HepG2 (cell line): ENCODE data around the gene OSBPL10. TPM values are rescaled to one million over a fixed set of nuclear protein-coding genes. Genes with fewer than 3 reads are reported as not detected.

Experiments
- ATAC-seq: fragments of 200-7000 bp; cut with Tn5 transposase; 3 replicates; pipeline ENCODE4 v1.9.1; 2020; ENCODE audit warnings: mild to moderate bottlenecking, moderate library complexity
- BruUV-seq: library from RNA; stranded (reverse); fragments of 400-500 nt; replicated peaks from 2 replicates; lab custom pipeline; 2021; lab: Mats Ljungman, UMichigan
- CTCF ChIA-PET: fragments of 300-600 bp; formaldehyde crosslinking; extraction: SDS; loops from one replicate; lab custom pipeline; 2021; ENCODE audit warnings: low total read pairs, inconsistent platforms, low intra/inter-chr PET ratio; lab: Yijun Ruan, JAX
- POLR2A ChIA-PET: fragments of 350-600 bp; sonication (Branson Sonifier 250); formaldehyde crosslinking; loops from one replicate; lab custom pipeline; 2020; ENCODE audit warnings: antibody characterized with exemption, inconsistent platforms; lab: Yijun Ruan, JAX
- DNase-seq: peaks from one replicate; pipeline ENCODE4 v3.0.0-alpha.2; 2015; ENCODE audit warnings: low spot score
- FAIRE-seq: peaks from 3 replicates; lab custom pipeline; 2011; peaks lifted over from hg19 to GRCh38; lab: Jason Lieb, UNC
- H2AFZ ChIP-seq: one replicate; pipeline ENCODE4 v1.6.1; 2011; ENCODE audit warnings: low read length, inconsistent platforms
- H3K27ac ChIP-seq: fragments of 300-600 bp; 3 replicates; pipeline ENCODE4 v1.8.0; 2011; ENCODE audit warnings: mixed run types, mild to moderate bottlenecking, mixed read lengths, low read length, inconsistent platforms; ENCODE audit not compliant: insufficient read depth; ENCODE audit errors: extremely low read length
- H3K27me3 ChIP-seq, 2 experiments: fragments of 200-600 bp in 1 of 2; 2 replicates in 1 of 2; 3 replicates in 1 of 2; pipeline versions ENCODE4 v1.6.0 to v1.8.0; 2011; ENCODE audit warnings: low read length in 2 of 2, mild to moderate bottlenecking in 2 of 2, moderate library complexity in 2 of 2, inconsistent platforms in 1 of 2; ENCODE audit not compliant: insufficient read depth in 2 of 2, control insufficient read depth in 1 of 2
- H3K36me3 ChIP-seq, 2 experiments: fragments of 200-600 bp in 1 of 2; replicated peaks in 1 of 2; 2 replicates in 1 of 2; 3 replicates in 1 of 2; pipeline versions ENCODE4 v1.5.1 to v1.8.0; 2011; ENCODE audit warnings: low read length in 2 of 2, inconsistent platforms in 1 of 2; ENCODE audit not compliant: insufficient read depth in 2 of 2, control insufficient read depth in 1 of 2
- H3K4me1 ChIP-seq: 2 replicates; pipeline ENCODE4 v1.5.1; 2012; ENCODE audit warnings: low read length, inconsistent platforms; ENCODE audit not compliant: insufficient read depth
- H3K4me2 ChIP-seq: 2 replicates; pipeline ENCODE4 v1.6.0; 2011; ENCODE audit warnings: low read depth, low read length, inconsistent platforms
- H3K4me3 ChIP-seq, 3 experiments: fragments of 200-600 bp in 1 of 3; sonication (generic), shearing (Covaris generic) in 1 of 3; replicated peaks in 1 of 3; 2 replicates each; pipeline ENCODE4 v1.5.1; 2011 to 2016; ENCODE audit warnings: low read length in 3 of 3, inconsistent platforms in 2 of 3, low read depth in 2 of 3, mild to moderate bottlenecking in 2 of 3, control low read depth in 1 of 3, mixed read lengths in 1 of 3; ENCODE audit not compliant: insufficient read depth in 1 of 3
- H3K79me2 ChIP-seq: one replicate; pipeline ENCODE4 v1.6.1; 2011; ENCODE audit warnings: low read length, inconsistent platforms; ENCODE audit not compliant: insufficient read depth
- H3K9ac ChIP-seq: 2 replicates; pipeline ENCODE4 v1.6.0; 2011; ENCODE audit warnings: mild to moderate bottlenecking, low read depth, low read length, inconsistent platforms; ENCODE audit not compliant: insufficient read depth
- H3K9me3 ChIP-seq: 2 replicates; pipeline ENCODE4 v1.5.1; 2012; ENCODE audit warnings: mild to moderate bottlenecking, low read length
- H4K20me1 ChIP-seq: 2 replicates; pipeline ENCODE4 v1.6.0; 2011; ENCODE audit warnings: inconsistent platforms, mild to moderate bottlenecking, low read length, moderate library complexity; ENCODE audit not compliant: insufficient read depth
- MXD3 ChIP-seq: IDR thresholded peaks from 2 replicates; pipeline ENCODE4 v1.6.1; 2016; ENCODE audit warnings: mild to moderate bottlenecking, missing biosample characterization, missing genetic modification reagents
- PHF21A ChIP-seq: sonication (generic); formaldehyde crosslinking; IDR thresholded peaks from 2 replicates; pipeline ENCODE4 v1.5.0; 2020; ENCODE audit warnings: mild to moderate bottlenecking, missing genetic modification reagents
- ZBTB7A ChIP-seq: sonication (generic); formaldehyde crosslinking; IDR thresholded peaks from 2 replicates; pipeline ENCODE4 v1.8.0; 2022; ENCODE audit warnings: mild to moderate bottlenecking, missing genetic modification reagents
- ZBTB8A ChIP-seq: sonication (generic); formaldehyde crosslinking; IDR thresholded peaks from 2 replicates; pipeline ENCODE4 v1.4.0; 2020; ENCODE audit warnings: mild to moderate bottlenecking, low read depth, missing genetic modification reagents, borderline replicate concordance
- ZC3H13 ChIP-seq: sonication (generic); formaldehyde crosslinking; IDR thresholded peaks from 2 replicates; pipeline ENCODE4 v1.8.1; 2023; ENCODE audit warnings: mild to moderate bottlenecking, missing genetic modification reagents, moderate library complexity
- ZFP36 ChIP-seq: fragments of 150-350 bp; IDR thresholded peaks from 2 replicates; pipeline ENCODE4 v1.6.1; 2018; ENCODE audit warnings: borderline replicate concordance, low read length, low read depth; ENCODE audit not compliant: partially characterized antibody
- ZNF160 ChIP-seq: sonication (generic); formaldehyde crosslinking; IDR thresholded peaks from 2 replicates; pipeline ENCODE4 v1.8.0; 2022; ENCODE audit warnings: mild to moderate bottlenecking, inconsistent platforms, missing genetic modification reagents
- ZNF430 ChIP-seq: sonication (generic); formaldehyde crosslinking; IDR thresholded peaks from 2 replicates; pipeline ENCODE4 v1.9.0; 2021; ENCODE audit warnings: mild to moderate bottlenecking, missing genetic modification reagents
- WGBS: methylation state at CpG from one replicate; pipeline ENCODE4 v1.1.6; 2017; ENCODE audit warnings: low lambda C conversion rate; 5-methylcytosine and 5-hydroxymethylcytosine counted together
- in situ Hi-C: cut with HindIII; loops from 2 replicates; pipeline ENCODE4 v1.10.0; 2017; ENCODE audit warnings: low pct_unique_long_range_greater_than_20kb; ENCODE audit not compliant: extremely low pct_ligation_motif_present
- intact Hi-C: fragments of 100-400 bp; cut with micrococcal nuclease; formaldehyde crosslinking; loops from one replicate; pipeline ENCODE4 v1.10.0; 2022; ENCODE audit not compliant: unreplicated experiment
- polyA plus RNA-seq, 8 experiments: library from polyadenylated mRNA; depleted of rRNA in 3 of 8; stranded (reverse) in 7 of 8; unstranded in 1 of 8; fragments of >200 nt; fragmentation: Illumina TruSeq in 4 of 8; extraction: Trizol in 4 of 8; gene quantifications; 2 replicates each; pipeline versions ENCODE4 v1.2.1 to v1.2.3, GENCODE V29; 2011 to 2016; ENCODE audit warnings: low read depth in 4 of 8, missing spikeins in 1 of 8, mixed read lengths in 1 of 8; ENCODE audit not compliant: insufficient read depth in 1 of 8
- total RNA-seq, 5 experiments: library from RNA; depleted of rRNA; stranded (reverse); fragments of >200 nt; fragmentation: Illumina TruSeq; extraction: Trizol; gene quantifications; 2 replicates each; pipeline ENCODE4 v1.2.3, GENCODE V29; 2016; ENCODE audit warnings: low read depth in 1 of 5
- TF ChIP-seq, protein P1 (sequence below): sonication (generic); formaldehyde crosslinking; IDR thresholded peaks from 2 replicates; pipeline ENCODE4 v1.5.1; 2020; ENCODE audit warnings: mild to moderate bottlenecking, missing genetic modification reagents, moderate library complexity

OSBPL10 gene
- total and polyA plus RNA-seq, 2 of the 13 experiments (the other 11 are each of a cell fraction or from before 2014, with no cell fraction given), result 10.3 to 28.6 TPM

DNA sequence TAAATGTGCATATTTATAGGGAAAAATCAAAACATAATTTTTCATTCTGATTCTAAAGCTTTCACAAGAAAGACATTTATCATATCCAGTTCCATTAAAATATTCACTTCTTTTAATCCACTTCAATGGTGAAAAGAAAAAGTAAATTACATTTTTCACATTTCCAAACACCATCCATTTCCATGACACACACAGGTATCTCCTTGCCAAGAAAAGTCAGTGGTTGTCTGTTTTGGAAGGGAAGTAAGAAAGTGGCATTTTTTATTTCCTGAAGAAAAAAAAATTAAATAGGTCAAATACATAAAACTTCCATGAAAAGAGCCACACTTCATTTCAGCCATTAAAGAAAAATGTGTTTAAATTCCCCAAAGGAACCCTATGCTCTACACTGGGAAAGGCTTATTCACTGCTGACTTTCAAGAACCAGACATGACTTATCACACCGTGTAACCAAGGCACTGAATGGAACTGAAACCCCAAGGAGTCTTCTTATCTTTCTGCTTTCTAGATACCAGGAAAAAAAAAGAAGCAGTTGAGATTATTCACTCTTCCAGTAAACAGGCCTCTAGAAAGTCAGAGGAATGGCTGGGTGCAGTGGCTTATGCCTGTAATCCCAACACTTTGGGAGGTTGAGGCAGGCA lies 44.5 kb downstream of the OSBPL10 start:
- Histone ChIP-seq H3K27ac (no peak overlapping the region), H3K27me3 (no peaks in the 10 kb centered on the region), H3K36me3 (no peaks in the 10 kb centered on the region), H3K9ac (no peak overlapping the region), H4K20me1 (no peaks in the 10 kb centered on the region), H2AFZ (no peak overlapping the region), H3K9me3 (no peaks in the 10 kb centered on the region), H3K4me1 (peaks cover 50% of the 10 kb centered on the region), H3K4me2 (no peak overlapping the region), H3K4me3 (no peak overlapping the region), H3K79me2 (peaks cover 37% of the 10 kb centered on the region)
- in situ Hi-C loops (no loop called here), intact Hi-C loops (no loop called here)
- CTCF ChIA-PET, result no interaction called here
- 83% methylated on average over 1 of the region's 1 CpG for WGBS
- no TSS peak for BruUV-seq
- no peak for ATAC-seq
- FAIRE-seq, result no peak
- POLR2A ChIA-PET, result no interaction called here
- TF ChIP-seq ZNF160 (CRISPR knock-in tag) (no peak), ZBTB8A (no peak), ZBTB7A (CRISPR knock-in tag) (no peak), ZFP36 (no peak), ZC3H13 (no peak), PHF21A (no peak), MXD3 (CRISPR knock-in tag) (no peak), ZNF430 (no peak)
- TF ChIP-seq, protein P1, sequence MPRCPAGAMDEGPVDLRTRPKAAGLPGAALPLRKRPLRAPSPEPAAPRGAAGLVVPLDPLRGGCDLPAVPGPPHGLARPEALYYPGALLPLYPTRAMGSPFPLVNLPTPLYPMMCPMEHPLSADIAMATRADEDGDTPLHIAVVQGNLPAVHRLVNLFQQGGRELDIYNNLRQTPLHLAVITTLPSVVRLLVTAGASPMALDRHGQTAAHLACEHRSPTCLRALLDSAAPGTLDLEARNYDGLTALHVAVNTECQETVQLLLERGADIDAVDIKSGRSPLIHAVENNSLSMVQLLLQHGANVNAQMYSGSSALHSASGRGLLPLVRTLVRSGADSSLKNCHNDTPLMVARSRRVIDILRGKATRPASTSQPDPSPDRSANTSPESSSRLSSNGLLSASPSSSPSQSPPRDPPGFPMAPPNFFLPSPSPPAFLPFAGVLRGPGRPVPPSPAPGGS (CRISPR knock-in tag), result no peak
- DNase-seq, result no peak
